WTC11 (cell line): ENCODE measurements around the gene GEMIN7. TPM values are rescaled to one million over a fixed set of nuclear protein-coding genes. Genes with fewer than 3 reads are reported as not detected.
A peak's percentile ranks its signal among the peaks of the same experiment; 100 is the strongest.

Experiments
- ATAC-seq: fragments of 200-7000 bp; cut with Tn5 transposase; 2 replicates; pipeline ENCODE4 v1.10.0; 2021; ENCODE audit warnings: mild to moderate bottlenecking, moderate library complexity
- CTCF ChIA-PET: fragments of 300-600 bp; sonication (Branson Sonifier 250); formaldehyde crosslinking; loops from one replicate; lab custom pipeline; 2021; ENCODE audit warnings: antibody characterized with exemption; lab: Charles Lee
- POLR2A ChIA-PET: fragments of 350-600 bp; sonication (Branson Sonifier 250); formaldehyde crosslinking; loops from one replicate; lab custom pipeline; 2021; ENCODE audit warnings: antibody characterized with exemption; lab: Charles Lee
- DNase-seq: peaks from one replicate; pipeline ENCODE4 v3.0.0; 2021; ENCODE audit warnings: low spot score
- H3K27ac Mint-ChIP-seq: 2 replicates; pipeline ENCODE4 v1.8.0; 2021; ENCODE audit warnings: mixed read lengths
- H3K27me3 Mint-ChIP-seq: 2 replicates; pipeline ENCODE4 v1.8.0; 2021; ENCODE audit warnings: low read depth, mild to moderate bottlenecking, moderate library complexity, mixed read lengths
- H3K36me3 Mint-ChIP-seq: 2 replicates; pipeline ENCODE4 v1.8.0; 2021; ENCODE audit warnings: mixed read lengths
- H3K4me1 Mint-ChIP-seq: 2 replicates; pipeline ENCODE4 v1.8.0; 2022; ENCODE audit warnings: mixed read lengths
- H3K4me3 Mint-ChIP-seq: 2 replicates; pipeline ENCODE4 v1.8.0; 2021; ENCODE audit warnings: mild to moderate bottlenecking, moderate library complexity, mixed read lengths
- H3K9me3 Mint-ChIP-seq: 2 replicates; pipeline ENCODE4 v1.8.0; 2021; ENCODE audit warnings: mixed read lengths
- ATF1 ChIP-seq: sonication (generic); formaldehyde crosslinking; IDR thresholded peaks from 2 replicates; pipeline ENCODE4 v1.8.1; 2023; ENCODE audit warnings: mild to moderate bottlenecking, moderate library complexity, missing genetic modification reagents
- CREM ChIP-seq: sonication (generic); formaldehyde crosslinking; IDR thresholded peaks from 2 replicates; pipeline ENCODE4 v1.8.1; 2022; ENCODE audit warnings: mild to moderate bottlenecking, missing genetic modification reagents, moderate library complexity
- ELF4 ChIP-seq: sonication (generic); formaldehyde crosslinking; IDR thresholded peaks from 2 replicates; pipeline ENCODE4 v1.8.1; 2022; ENCODE audit warnings: low read depth, mild to moderate bottlenecking, moderate library complexity, missing genetic modification reagents
- ETV6 ChIP-seq: sonication (generic); formaldehyde crosslinking; IDR thresholded peaks from 2 replicates; pipeline ENCODE4 v1.8.1; 2022; ENCODE audit warnings: mild to moderate bottlenecking, missing genetic modification reagents
- GTF2I ChIP-seq: fragments of 250-450 bp; sonication (Bioruptor Pico); conservative IDR thresholded peaks from 2 replicates; pipeline ENCODE4 v1.4.0; 2021; ENCODE audit warnings: mild to moderate bottlenecking
- HMGA2 ChIP-seq: fragments of 250-450 bp; sonication (Bioruptor Pico); IDR thresholded peaks from 2 replicates; pipeline ENCODE4 v1.4.0; 2021; ENCODE audit warnings: mild to moderate bottlenecking, moderate library complexity
- IRF2 ChIP-seq: sonication (generic); formaldehyde crosslinking; IDR thresholded peaks from 2 replicates; pipeline ENCODE4 v1.8.0; 2022; ENCODE audit warnings: low read depth, missing genetic modification reagents, borderline replicate concordance
- MXD4 ChIP-seq: fragments of 250-450 bp; sonication (Bioruptor Pico); IDR thresholded peaks from 2 replicates; pipeline ENCODE4 v1.8.0; 2021; ENCODE audit warnings: mild to moderate bottlenecking, moderate library complexity, borderline replicate concordance
- NFYB ChIP-seq: sonication (generic); formaldehyde crosslinking; conservative IDR thresholded peaks from 2 replicates; pipeline ENCODE4 v1.8.0; 2022; ENCODE audit warnings: low read depth, missing genetic modification reagents
- SMAD4 ChIP-seq: sonication (generic); formaldehyde crosslinking; IDR thresholded peaks from 2 replicates; pipeline ENCODE4 v1.8.0; 2022; ENCODE audit warnings: mild to moderate bottlenecking, missing genetic modification reagents
- TEAD4 ChIP-seq: sonication (generic); formaldehyde crosslinking; IDR thresholded peaks from 2 replicates; pipeline ENCODE4 v1.8.0; 2022; ENCODE audit warnings: mild to moderate bottlenecking, missing genetic modification reagents
- ZNF121 ChIP-seq: sonication (generic); formaldehyde crosslinking; IDR thresholded peaks from 2 replicates; pipeline ENCODE4 v1.8.0; 2023; ENCODE audit warnings: missing genetic modification reagents
- ZNF138 ChIP-seq: sonication (generic); formaldehyde crosslinking; conservative IDR thresholded peaks from 2 replicates; pipeline ENCODE4 v1.8.1; 2022; ENCODE audit warnings: mild to moderate bottlenecking, moderate library complexity, missing genetic modification reagents
- ZNF219 ChIP-seq: sonication (generic); formaldehyde crosslinking; IDR thresholded peaks from 2 replicates; pipeline ENCODE4 v1.8.0; 2023; ENCODE audit warnings: missing genetic modification reagents, mild to moderate bottlenecking, borderline replicate concordance
- ZNF232 ChIP-seq: sonication (generic); formaldehyde crosslinking; IDR thresholded peaks from 2 replicates; pipeline ENCODE4 v1.8.0; 2022; ENCODE audit warnings: mild to moderate bottlenecking, missing genetic modification reagents
- ZNF317 ChIP-seq: sonication (generic); formaldehyde crosslinking; IDR thresholded peaks from 2 replicates; pipeline ENCODE4 v1.8.1; 2023; ENCODE audit warnings: low read depth, mild to moderate bottlenecking, moderate library complexity, missing genetic modification reagents, borderline replicate concordance
- ZNF423 ChIP-seq: fragments of 250-450 bp; sonication (Bioruptor Pico); IDR thresholded peaks from 2 replicates; pipeline ENCODE4 v2.1.2; 2022; ENCODE audit warnings: mild to moderate bottlenecking, moderate library complexity
- total RNA-seq: library from RNA; stranded (reverse); gene quantifications from 3 replicates; pipeline ENCODE4 v1.2.3, GENCODE V29; 2021
- TF ChIP-seq, protein P1 (sequence below): fragments of 250-450 bp; sonication (Bioruptor Pico); IDR thresholded peaks from 2 replicates; pipeline ENCODE4 v1.8.0; 2021; ENCODE audit warnings: mild to moderate bottlenecking
- TF ChIP-seq, protein P2 (sequence below): sonication (generic); formaldehyde crosslinking; IDR thresholded peaks from 2 replicates; pipeline ENCODE4 v1.8.1; 2023; ENCODE audit warnings: mild to moderate bottlenecking, missing genetic modification reagents, borderline replicate concordance
- TF ChIP-seq, protein P3 (sequence below): sonication (generic); formaldehyde crosslinking; IDR thresholded peaks from 2 replicates; pipeline ENCODE4 v1.8.0; 2022; ENCODE audit warnings: mild to moderate bottlenecking, missing genetic modification reagents
- TF ChIP-seq, protein P4 (sequence below): fragments of 200-600 bp; IDR thresholded peaks from 2 replicates; pipeline ENCODE4 v1.8.0; 2022; ENCODE audit warnings: antibody characterized with exemption
- TF ChIP-seq, protein P5 (sequence below): sonication (generic); formaldehyde crosslinking; IDR thresholded peaks from 2 replicates; pipeline ENCODE4 v1.8.0; 2022; ENCODE audit warnings: mild to moderate bottlenecking, missing genetic modification reagents

GEMIN7 gene
- total RNA-seq, 1 experiment from 2014 or later, result 55.0 TPM

DNA sequence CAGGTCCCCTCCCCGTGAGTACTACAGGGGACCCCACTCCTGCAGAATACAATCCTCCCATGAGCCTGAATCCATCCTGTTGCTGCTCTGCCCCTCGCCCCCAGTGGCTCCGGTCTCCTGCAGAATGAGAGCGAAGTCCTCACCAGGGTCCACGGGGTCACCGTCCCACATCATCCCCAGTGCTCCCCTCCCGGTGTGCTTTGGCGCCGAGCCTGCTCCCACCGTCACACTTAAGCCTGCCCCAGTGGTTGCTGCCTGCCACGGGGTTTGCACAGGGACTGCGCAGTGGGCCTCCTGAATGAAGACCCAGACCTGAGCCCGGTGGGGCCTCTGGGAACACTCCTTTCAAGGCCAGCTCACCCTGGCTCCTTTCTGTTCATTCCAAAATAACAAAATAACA, 51.2 kb downstream of the GEMIN7 start:
- DNase-seq (no peak), ATAC-seq (no peak)
- CTCF ChIA-PET, result interaction anchor here (1.1 to 1.4 kb wide), 2 partner anchors 22 to 58 kb away, joined by 4 to 6 read pairs; no protein-coding TSS in a partner anchor
- TF ChIP-seq TEAD4, result no peak
- TF ChIP-seq ETV6 (CRISPR knock-in tag), result no peak
- TF ChIP-seq CREM (CRISPR knock-in tag), result no peak
- no peak for TF ChIP-seq MXD4 (CRISPR knock-in tag)
- TF ChIP-seq IRF2 (CRISPR knock-in tag), result no peak
- no peak for TF ChIP-seq NFYB (CRISPR knock-in tag)
- TF ChIP-seq ZNF138, result no peak
- Mint-ChIP-seq H3K9me3 (no peaks in the 10 kb centered on the region), H3K4me1 (peaks cover 24% of the 10 kb centered on the region), H3K4me3 (no peak overlapping the region), H3K27ac (no peak overlapping the region), H3K36me3 (no peaks in the 10 kb centered on the region), H3K27me3 (no peaks in the 10 kb centered on the region)
- POLR2A ChIA-PET, result no interaction called here

DNA sequence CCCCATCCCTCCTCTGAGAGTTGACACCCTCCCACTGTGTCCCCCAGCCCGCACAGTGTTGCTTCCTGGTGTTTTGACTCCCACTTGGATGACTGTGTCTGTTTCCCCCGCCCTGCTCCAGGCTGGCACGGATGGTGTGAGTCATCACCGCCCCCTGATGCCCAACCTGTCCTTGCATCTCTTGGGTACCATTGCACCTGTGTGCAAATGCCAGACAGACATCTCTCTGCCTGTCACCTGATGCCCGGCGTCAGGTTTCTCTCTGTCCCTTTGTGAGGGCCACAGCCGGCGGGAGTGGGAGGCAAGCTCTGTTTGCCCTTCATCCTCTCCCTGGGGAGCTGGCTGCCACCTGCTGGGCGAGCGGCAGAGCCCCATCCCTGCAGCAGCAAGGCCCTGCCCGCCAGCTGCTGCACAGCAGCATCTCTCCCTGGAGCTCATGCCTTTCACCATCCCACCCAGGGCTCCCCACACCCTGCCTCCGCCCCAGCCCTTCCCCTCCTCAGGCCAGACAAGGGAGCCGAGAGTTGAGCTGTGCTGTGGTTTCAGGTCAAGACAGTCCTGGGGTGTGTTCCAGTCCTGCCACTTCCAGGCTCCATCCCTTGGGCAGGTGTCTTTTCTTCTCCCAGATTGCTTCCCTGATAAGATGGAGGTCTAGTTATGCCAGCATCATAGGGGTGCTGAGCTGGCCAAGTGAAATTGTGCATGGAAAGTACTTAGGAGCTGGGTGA, 52.0 kb downstream of the GEMIN7 start:
- DNase-seq, result no peak

DNA sequence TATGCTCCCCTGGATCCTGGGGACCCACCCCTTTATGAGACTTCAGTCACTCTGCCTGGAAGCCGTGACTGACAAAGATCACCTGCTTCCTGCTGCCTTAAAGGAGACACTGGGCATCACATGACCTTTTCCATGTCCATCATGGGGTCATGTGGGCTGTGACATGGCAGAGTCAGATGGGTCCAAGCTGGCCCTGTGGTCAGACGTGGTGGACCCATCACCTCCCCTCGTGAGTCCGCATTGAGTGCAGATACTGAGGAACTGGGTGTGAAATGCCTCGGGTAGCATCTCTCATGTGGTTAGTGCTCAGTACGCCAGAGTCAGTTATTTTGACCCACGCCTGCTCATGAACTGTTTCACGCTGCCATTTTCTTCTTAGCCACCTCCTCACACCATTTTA, 54.6 kb downstream of the GEMIN7 start:
- Mint-ChIP-seq H3K9me3 (no peaks in the 10 kb centered on the region), H3K27me3 (no peaks in the 10 kb centered on the region), H3K4me3 (no peak overlapping the region), H3K36me3 (no peaks in the 10 kb centered on the region), H3K4me1 (peaks cover 44% of the 10 kb centered on the region), H3K27ac (0 out of 2 replicates have a peak overlapping the region, but pooled peaks have one; percentile 71)
- no peak for ATAC-seq
- DNase-seq, result no peak
- CTCF ChIA-PET, result interaction anchor here (1.3 to 1.4 kb wide), 2 partner anchors 8 to 74 kb away, joined by 3 to 4 read pairs; no protein-coding TSS in a partner anchor
- POLR2A ChIA-PET, result no interaction called here
- no peak for TF ChIP-seq ZNF219
- TF ChIP-seq, protein P1, sequence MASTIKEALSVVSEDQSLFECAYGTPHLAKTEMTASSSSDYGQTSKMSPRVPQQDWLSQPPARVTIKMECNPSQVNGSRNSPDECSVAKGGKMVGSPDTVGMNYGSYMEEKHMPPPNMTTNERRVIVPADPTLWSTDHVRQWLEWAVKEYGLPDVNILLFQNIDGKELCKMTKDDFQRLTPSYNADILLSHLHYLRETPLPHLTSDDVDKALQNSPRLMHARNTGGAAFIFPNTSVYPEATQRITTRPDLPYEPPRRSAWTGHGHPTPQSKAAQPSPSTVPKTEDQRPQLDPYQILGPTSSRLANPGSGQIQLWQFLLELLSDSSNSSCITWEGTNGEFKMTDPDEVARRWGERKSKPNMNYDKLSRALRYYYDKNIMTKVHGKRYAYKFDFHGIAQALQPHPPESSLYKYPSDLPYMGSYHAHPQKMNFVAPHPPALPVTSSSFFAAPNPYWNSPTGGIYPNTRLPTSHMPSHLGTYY (CRISPR knock-in tag), result no peak
- TF ChIP-seq, protein P2, sequence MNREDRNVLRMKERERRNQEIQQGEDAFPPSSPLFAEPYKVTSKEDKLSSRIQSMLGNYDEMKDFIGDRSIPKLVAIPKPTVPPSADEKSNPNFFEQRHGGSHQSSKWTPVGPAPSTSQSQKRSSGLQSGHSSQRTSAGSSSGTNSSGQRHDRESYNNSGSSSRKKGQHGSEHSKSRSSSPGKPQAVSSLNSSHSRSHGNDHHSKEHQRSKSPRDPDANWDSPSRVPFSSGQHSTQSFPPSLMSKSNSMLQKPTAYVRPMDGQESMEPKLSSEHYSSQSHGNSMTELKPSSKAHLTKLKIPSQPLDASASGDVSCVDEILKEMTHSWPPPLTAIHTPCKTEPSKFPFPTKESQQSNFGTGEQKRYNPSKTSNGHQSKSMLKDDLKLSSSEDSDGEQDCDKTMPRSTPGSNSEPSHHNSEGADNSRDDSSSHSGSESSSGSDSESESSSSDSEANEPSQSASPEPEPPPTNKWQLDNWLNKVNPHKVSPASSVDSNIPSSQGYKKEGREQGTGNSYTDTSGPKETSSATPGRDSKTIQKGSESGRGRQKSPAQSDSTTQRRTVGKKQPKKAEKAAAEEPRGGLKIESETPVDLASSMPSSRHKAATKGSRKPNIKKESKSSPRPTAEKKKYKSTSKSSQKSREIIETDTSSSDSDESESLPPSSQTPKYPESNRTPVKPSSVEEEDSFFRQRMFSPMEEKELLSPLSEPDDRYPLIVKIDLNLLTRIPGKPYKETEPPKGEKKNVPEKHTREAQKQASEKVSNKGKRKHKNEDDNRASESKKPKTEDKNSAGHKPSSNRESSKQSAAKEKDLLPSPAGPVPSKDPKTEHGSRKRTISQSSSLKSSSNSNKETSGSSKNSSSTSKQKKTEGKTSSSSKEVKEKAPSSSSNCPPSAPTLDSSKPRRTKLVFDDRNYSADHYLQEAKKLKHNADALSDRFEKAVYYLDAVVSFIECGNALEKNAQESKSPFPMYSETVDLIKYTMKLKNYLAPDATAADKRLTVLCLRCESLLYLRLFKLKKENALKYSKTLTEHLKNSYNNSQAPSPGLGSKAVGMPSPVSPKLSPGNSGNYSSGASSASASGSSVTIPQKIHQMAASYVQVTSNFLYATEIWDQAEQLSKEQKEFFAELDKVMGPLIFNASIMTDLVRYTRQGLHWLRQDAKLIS (CRISPR knock-in tag), result no peak
- no peak for TF ChIP-seq SMAD4 (CRISPR knock-in tag)
- no peak for TF ChIP-seq ZNF121 (CRISPR knock-in tag)
- TF ChIP-seq IRF2 (CRISPR knock-in tag), result no peak
- TF ChIP-seq ATF1 (CRISPR knock-in tag), result no peak
- no peak for TF ChIP-seq ZNF317 (CRISPR knock-in tag)
- TF ChIP-seq ZNF232 (CRISPR knock-in tag), result no peak
- no peak for TF ChIP-seq ELF4 (CRISPR knock-in tag)
- TF ChIP-seq GTF2I (CRISPR knock-in tag), result no peak
- no peak for TF ChIP-seq MXD4 (CRISPR knock-in tag)

More for the DNA sequence above, 52.0 kb downstream of the GEMIN7 start:
- no peaks in the 10 kb centered on the region for H3K36me3 Mint-ChIP-seq
- CTCF ChIA-PET, result interaction anchor here (1.0 to 1.5 kb wide), 7 partner anchors 15 to 142 kb away, joined by 3 to 6 read pairs (median 4); no protein-coding TSS in a partner anchor
- peaks cover 24% of the 10 kb centered on the region for H3K4me1 Mint-ChIP-seq
- no peak for ATAC-seq
- no peak overlapping the region for H3K4me3 Mint-ChIP-seq
- no peaks in the 10 kb centered on the region for H3K27me3 Mint-ChIP-seq
- POLR2A ChIA-PET, result no interaction called here
- TF ChIP-seq ZNF423 (peak; percentile 92), MXD4 (CRISPR knock-in tag) (no peak), HMGA2 (no peak)
- TF ChIP-seq, protein P3, sequence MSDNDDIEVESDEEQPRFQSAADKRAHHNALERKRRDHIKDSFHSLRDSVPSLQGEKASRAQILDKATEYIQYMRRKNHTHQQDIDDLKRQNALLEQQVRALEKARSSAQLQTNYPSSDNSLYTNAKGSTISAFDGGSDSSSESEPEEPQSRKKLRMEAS, result no peak
- TF ChIP-seq, protein P4, sequence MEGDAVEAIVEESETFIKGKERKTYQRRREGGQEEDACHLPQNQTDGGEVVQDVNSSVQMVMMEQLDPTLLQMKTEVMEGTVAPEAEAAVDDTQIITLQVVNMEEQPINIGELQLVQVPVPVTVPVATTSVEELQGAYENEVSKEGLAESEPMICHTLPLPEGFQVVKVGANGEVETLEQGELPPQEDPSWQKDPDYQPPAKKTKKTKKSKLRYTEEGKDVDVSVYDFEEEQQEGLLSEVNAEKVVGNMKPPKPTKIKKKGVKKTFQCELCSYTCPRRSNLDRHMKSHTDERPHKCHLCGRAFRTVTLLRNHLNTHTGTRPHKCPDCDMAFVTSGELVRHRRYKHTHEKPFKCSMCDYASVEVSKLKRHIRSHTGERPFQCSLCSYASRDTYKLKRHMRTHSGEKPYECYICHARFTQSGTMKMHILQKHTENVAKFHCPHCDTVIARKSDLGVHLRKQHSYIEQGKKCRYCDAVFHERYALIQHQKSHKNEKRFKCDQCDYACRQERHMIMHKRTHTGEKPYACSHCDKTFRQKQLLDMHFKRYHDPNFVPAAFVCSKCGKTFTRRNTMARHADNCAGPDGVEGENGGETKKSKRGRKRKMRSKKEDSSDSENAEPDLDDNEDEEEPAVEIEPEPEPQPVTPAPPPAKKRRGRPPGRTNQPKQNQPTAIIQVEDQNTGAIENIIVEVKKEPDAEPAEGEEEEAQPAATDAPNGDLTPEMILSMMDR, result no peak
- TF ChIP-seq, protein P5, sequence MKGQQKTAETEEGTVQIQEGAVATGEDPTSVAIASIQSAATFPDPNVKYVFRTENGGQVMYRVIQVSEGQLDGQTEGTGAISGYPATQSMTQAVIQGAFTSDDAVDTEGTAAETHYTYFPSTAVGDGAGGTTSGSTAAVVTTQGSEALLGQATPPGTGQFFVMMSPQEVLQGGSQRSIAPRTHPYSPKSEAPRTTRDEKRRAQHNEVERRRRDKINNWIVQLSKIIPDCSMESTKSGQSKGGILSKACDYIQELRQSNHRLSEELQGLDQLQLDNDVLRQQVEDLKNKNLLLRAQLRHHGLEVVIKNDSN, result peak; percentile 5; the same call in 1 of the 2 replicates
- peak overlapping the region; percentile 65 for H3K27ac Mint-ChIP-seq
- H3K9me3 Mint-ChIP-seq, result no peaks in the 10 kb centered on the region
